ENCODE data around the gene PALLD. TPM values are rescaled to one million over a fixed set of nuclear protein-coding genes. Genes with fewer than 3 reads are reported as not detected.

The PALLD gene
- total RNA-seq, 1 experiment from 2014 or later = 18.3 TPM

DNA sequence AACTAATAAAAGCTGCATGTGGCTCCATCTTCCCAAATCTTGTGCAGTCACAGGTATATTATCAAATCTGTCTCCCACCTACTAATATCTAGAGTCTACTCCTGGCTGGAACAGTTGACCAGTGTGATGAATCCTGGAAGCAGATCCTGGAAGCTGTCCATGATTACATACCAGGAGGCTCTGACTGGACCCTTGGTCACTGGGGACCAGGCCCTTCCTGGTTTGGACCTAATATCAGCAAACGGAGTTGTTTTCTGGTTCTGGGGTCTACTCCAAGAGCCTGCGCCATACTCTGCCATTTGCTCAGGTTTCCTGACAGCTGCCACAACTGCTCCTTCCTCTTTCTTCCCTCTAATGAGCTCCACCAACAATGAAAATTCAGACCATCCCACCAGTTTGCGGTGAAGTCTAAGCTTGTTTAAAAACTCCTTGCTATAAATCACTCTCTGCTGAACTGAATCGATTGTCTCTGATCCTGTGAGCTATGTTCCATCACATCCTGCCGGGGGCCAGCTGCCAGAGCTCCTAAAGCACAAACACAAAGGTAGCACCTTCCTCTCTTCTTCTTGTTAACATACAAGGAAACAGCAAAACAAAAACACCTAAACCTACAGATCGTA lies 114.2 kb downstream of the PALLD start:
- H3K27ac ChIP-seq (ENCODE audit: insufficient read length, low read depth, low read length) = no peak overlapping the region
- H3K18ac ChIP-seq (ENCODE audit: insufficient read length, low read depth, low read length) = no peak overlapping the region
- H3K4me3 Mint-ChIP-seq = no peak overlapping the region
- H3K27ac Mint-ChIP-seq = no peak overlapping the region
- H3K4ac ChIP-seq (ENCODE audit: low read depth, low read length) = no peak overlapping the region
- no CpG with 5 or more reads among the region's 6 CpGs for WGBS (ENCODE audit: extremely low coverage, insufficient read length, low lambda C conversion rate)
- no peak overlapping the region for H3T11ph ChIP-seq (ENCODE audit: low read length)
- H3K4me2 ChIP-seq (ENCODE audit: insufficient read depth, insufficient read length, low read length) = no peak overlapping the region
- H4K8ac ChIP-seq (replicated peaks; ENCODE audit: insufficient read length, low read depth, low read length) = no peak overlapping the region
- no peak overlapping the region for H4K5ac ChIP-seq (ENCODE audit: insufficient read length, low read depth, low read length)
- H4K20me1 ChIP-seq (ENCODE audit: control insufficient read depth, insufficient read depth, insufficient read length) = no peaks in the 10 kb centered on the region
- no peaks in the 10 kb centered on the region for H3K27me3 Mint-ChIP-seq (ENCODE audit: low read depth)
- H2BK5ac ChIP-seq (ENCODE audit: insufficient read length, low read length) = no peak overlapping the region
- no peaks in the 10 kb centered on the region for H3K23me2 ChIP-seq (ENCODE audit: insufficient read length, low read depth, low read length, poor library complexity, severe bottlenecking)
- H2BK15ac ChIP-seq (ENCODE audit: low read depth, low read length) = no peak overlapping the region
- H3K4me1 ChIP-seq (ENCODE audit: insufficient read depth, low read length) = peaks cover 12% of the 10 kb centered on the region
- TF ChIP-seq, protein P1, sequence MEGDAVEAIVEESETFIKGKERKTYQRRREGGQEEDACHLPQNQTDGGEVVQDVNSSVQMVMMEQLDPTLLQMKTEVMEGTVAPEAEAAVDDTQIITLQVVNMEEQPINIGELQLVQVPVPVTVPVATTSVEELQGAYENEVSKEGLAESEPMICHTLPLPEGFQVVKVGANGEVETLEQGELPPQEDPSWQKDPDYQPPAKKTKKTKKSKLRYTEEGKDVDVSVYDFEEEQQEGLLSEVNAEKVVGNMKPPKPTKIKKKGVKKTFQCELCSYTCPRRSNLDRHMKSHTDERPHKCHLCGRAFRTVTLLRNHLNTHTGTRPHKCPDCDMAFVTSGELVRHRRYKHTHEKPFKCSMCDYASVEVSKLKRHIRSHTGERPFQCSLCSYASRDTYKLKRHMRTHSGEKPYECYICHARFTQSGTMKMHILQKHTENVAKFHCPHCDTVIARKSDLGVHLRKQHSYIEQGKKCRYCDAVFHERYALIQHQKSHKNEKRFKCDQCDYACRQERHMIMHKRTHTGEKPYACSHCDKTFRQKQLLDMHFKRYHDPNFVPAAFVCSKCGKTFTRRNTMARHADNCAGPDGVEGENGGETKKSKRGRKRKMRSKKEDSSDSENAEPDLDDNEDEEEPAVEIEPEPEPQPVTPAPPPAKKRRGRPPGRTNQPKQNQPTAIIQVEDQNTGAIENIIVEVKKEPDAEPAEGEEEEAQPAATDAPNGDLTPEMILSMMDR (conservative IDR thresholded peaks at IDR 0.05) = no peak
- no peak overlapping the region for H2BK120ac ChIP-seq (ENCODE audit: low read depth, low read length, poor library complexity, severe bottlenecking)
- H2AFZ ChIP-seq (ENCODE audit: low read length) = no peak overlapping the region
- no peak overlapping the region for H3K23ac ChIP-seq (ENCODE audit: insufficient read length, low read depth, low read length)
- peaks cover 38% of the 10 kb centered on the region in 2 experiments for H3K4me1 Mint-ChIP-seq
- H2AK5ac ChIP-seq (ENCODE audit: insufficient read length, low read length) = no peak overlapping the region
- H4K91ac ChIP-seq (ENCODE audit: insufficient read length, low read depth, low read length) = no peak overlapping the region
- H3K79me1 ChIP-seq (ENCODE audit: insufficient read depth, low read depth, low read length, poor library complexity, severe bottlenecking) = no peaks in the 10 kb centered on the region
- no peak overlapping the region for H2BK12ac ChIP-seq (ENCODE audit: insufficient read length, low read depth, low read length)
- no peaks in the 10 kb centered on the region for H3K9me3 Mint-ChIP-seq
- H2BK20ac ChIP-seq (ENCODE audit: low read depth, low read length, poor library complexity, severe bottlenecking) = no peak overlapping the region
- no peak for DNase-seq
- H3K56ac ChIP-seq (ENCODE audit: insufficient read length, low read depth, low read length) = no peak overlapping the region
- no peaks in the 10 kb centered on the region for H3K27me3 ChIP-seq (ENCODE audit: insufficient read depth, low read length)
- peaks cover 1% of the 10 kb centered on the region; the same call in 1 of the 2 replicates for H3K79me2 ChIP-seq (ENCODE audit: insufficient read depth, low read length)
- no peaks in the 10 kb centered on the region for H3K9me3 ChIP-seq (ENCODE audit: control insufficient read depth, low read depth, low read length)
- H3K36me3 Mint-ChIP-seq (ENCODE audit: insufficient read depth in 1 of 3, low read depth in 3 of 3) = peaks cover 0 to 2% (median 0%) of the 10 kb centered on the region in 3 experiments; a peak in 1 of 7 replicates
- H3K9ac ChIP-seq (ENCODE audit: extremely low read depth, insufficient read length, low read length) = no peak overlapping the region
- no peak overlapping the region for H3K14ac ChIP-seq (ENCODE audit: insufficient read depth, low read length)

Measured in H9 (cell line).